AG04450 (cell line): ENCODE data around the gene CD180. TPM values are rescaled to one million over a fixed set of nuclear protein-coding genes. Genes with fewer than 3 reads are reported as not detected.

Experiments
- CTCF ChIA-PET: fragments of 300-600, 350-600 bp; formaldehyde crosslinking; extraction: SDS; loops from one replicate; lab custom pipeline; 2022; ENCODE audit warnings: antibody characterized with exemption, inconsistent platforms; lab: Charles Lee
- POLR2A ChIA-PET: fragments of 350-600 bp; formaldehyde crosslinking; extraction: SDS; loops from one replicate; lab custom pipeline; 2021; ENCODE audit warnings: antibody characterized with exemption, inconsistent platforms; lab: Yijun Ruan, JAX
- DNase-seq: peaks from one replicate; pipeline ENCODE4 v3.0.0-alpha.2; 2011; ENCODE audit warnings: low read depth, low spot score
- H3K27ac ChIP-seq: one replicate; pipeline ENCODE4 v1.5.1; 2012; ENCODE audit warnings: low read depth, low read length, control low read depth
- H3K27me3 ChIP-seq: one replicate; pipeline ENCODE4 v1.6.0; 2012; ENCODE audit warnings: low read length; ENCODE audit not compliant: control insufficient read depth, insufficient read depth
- H3K4me3 ChIP-seq: 2 replicates; pipeline ENCODE4 v1.5.1; 2011; ENCODE audit warnings: mild to moderate bottlenecking, low read depth, low read length, control low read depth
- H3K9me3 ChIP-seq: 2 replicates; pipeline ENCODE4 v1.5.1; 2012; ENCODE audit warnings: low read length; ENCODE audit not compliant: control insufficient read depth, insufficient read depth
- CTCF ChIP-seq: IDR thresholded peaks from 2 replicates; pipeline ENCODE4 v1.5.1; 2011; ENCODE audit warnings: low read depth, low read length, control low read depth, inconsistent platforms
- polyA plus RNA-seq: library from polyadenylated mRNA; depleted of rRNA; stranded (reverse); fragments of >200 nt; gene quantifications from 2 replicates; pipeline ENCODE4 v1.2.3, GENCODE V29; 2011

The CD180 gene
- polyA plus RNA-seq, 1 experiment: not detected

- no peak for TF ChIP-seq CTCF
- ChIA-PET CTCF (interaction anchor here (1.5 kb wide), 1 partner anchor 378 kb away, joined by 3 read pairs; no protein-coding TSS in a partner anchor), POLR2A (no interaction called here)
- H3K9me3 ChIP-seq: peaks cover 4% of the 10 kb centered on the region; the same call in 1 of the 2 replicates
- no peak for DNase-seq
- H3K27ac ChIP-seq: no peak overlapping the region
- H3K4me3 ChIP-seq: no peak overlapping the region
- no peaks in the 10 kb centered on the region for H3K27me3 ChIP-seq
Measured at GRCh38 chr5:67192719-67193438, 3.7 kb downstream of the CD180 start.

- peaks cover 4% of the 10 kb centered on the region; the same call in 1 of the 2 replicates for H3K9me3 ChIP-seq
- no peaks in the 10 kb centered on the region for H3K27me3 ChIP-seq
- no peak overlapping the region for H3K27ac ChIP-seq
- CTCF ChIA-PET: interaction anchor here (0.7 to 1.0 kb wide), 3 partner anchors 33 to 885 kb away, joined by 3 read pairs; no protein-coding TSS in a partner anchor
- no peak for DNase-seq
- no peak overlapping the region for H3K4me3 ChIP-seq
- POLR2A ChIA-PET: no interaction called here
- TF ChIP-seq CTCF: no peak
Measured at GRCh38 chr5:67190861-67191260, 5.7 kb downstream of the CD180 start.

GRCh38 chr5:67190410-67190809, 6.2 kb downstream of the CD180 start:
- Histone ChIP-seq H3K27me3 (no peaks in the 10 kb centered on the region), H3K27ac (no peak overlapping the region), H3K4me3 (no peak overlapping the region), H3K9me3 (peaks cover 4% of the 10 kb centered on the region; the same call in 1 of the 2 replicates)
- DNase-seq: no peak
- POLR2A ChIA-PET: no interaction called here
- CTCF ChIA-PET: no interaction called here
- TF ChIP-seq CTCF: no peak

- DNase-seq: no peak
- Histone ChIP-seq H3K27ac (no peak overlapping the region), H3K9me3 (peaks cover 4% of the 10 kb centered on the region; the same call in 1 of the 2 replicates), H3K4me3 (no peak overlapping the region), H3K27me3 (no peaks in the 10 kb centered on the region)
- TF ChIP-seq CTCF: no peak
- CTCF ChIA-PET: interaction anchor here (0.9 kb wide), 1 partner anchor 40 kb away, joined by 3 read pairs; no protein-coding TSS in a partner anchor
- POLR2A ChIA-PET: no interaction called here
Measured at GRCh38 chr5:67189931-67190330, 6.7 kb downstream of the CD180 start.

GRCh38 chr5:67189079-67189354, 7.6 kb downstream of the CD180 start:
- TF ChIP-seq CTCF: no peak
- H3K4me3 ChIP-seq: no peak overlapping the region
- no peak for DNase-seq
- ChIA-PET CTCF (interaction anchor here (0.9 to 1.4 kb wide), 3 partner anchors 20 to 40 kb away, joined by 3 to 5 read pairs (median 3); no protein-coding TSS in a partner anchor), POLR2A (no interaction called here)
- no peak overlapping the region for H3K27ac ChIP-seq
- no peaks in the 10 kb centered on the region for H3K27me3 ChIP-seq
- H3K9me3 ChIP-seq: peaks cover 4% of the 10 kb centered on the region; the same call in 1 of the 2 replicates
